Measurements from ENCODE around the gene GRIN3B. TPM values are rescaled to one million over a fixed set of nuclear protein-coding genes. Genes with fewer than 3 reads are reported as not detected.

GRIN3B gene
- total and polyA plus RNA-seq, 2 of the 4 experiments (the other 2 are of a cell fraction) = under 0.01 to 0.91 TPM

DNA sequence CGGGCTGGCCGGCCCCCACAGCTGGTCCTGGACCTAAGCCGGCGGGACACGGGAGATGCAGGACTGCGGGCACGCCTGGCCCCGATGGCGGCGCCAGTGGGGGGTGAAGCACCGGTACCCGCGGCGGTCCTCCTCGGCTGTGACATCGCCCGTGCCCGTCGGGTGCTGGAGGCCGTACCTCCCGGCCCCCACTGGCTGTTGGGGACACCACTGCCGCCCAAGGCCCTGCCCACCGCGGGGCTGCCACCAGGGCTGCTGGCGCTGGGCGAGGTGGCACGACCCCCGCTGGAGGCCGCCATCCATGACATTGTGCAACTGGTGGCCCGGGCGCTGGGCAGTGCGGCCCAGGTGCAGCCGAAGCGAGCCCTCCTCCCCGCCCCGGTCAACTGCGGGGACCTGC, 3.1 kb downstream of the GRIN3B start:
- in situ Hi-C loops (cut with MboI; ENCODE audit: low sequenced_read_pairs) (no loop called here), dilution Hi-C loops (cut with HindIII; ENCODE audit: low sequenced_read_pairs, unreplicated experiment) (no loop called here), intact Hi-C loops (cut with micrococcal nuclease) (no loop called here)
- TF ChIP-seq RCOR1 (IDR thresholded peaks at IDR 0.05; ENCODE audit: insufficient replicate concordance, low read length) = no peak
- no peak for TF ChIP-seq BHLHE40 (IDR thresholded peaks at IDR 0.05; ENCODE audit: low read depth, low read length)
- TF ChIP-seq NFE2L2 (IDR thresholded peaks at IDR 0.05; ENCODE audit: low read depth, low read length) = no peak
- TF ChIP-seq POLR2A (IDR thresholded peaks at IDR 0.05; ENCODE audit: low read depth, low read length) = no peak
- no peak for TF ChIP-seq RFX5 (IDR thresholded peaks at IDR 0.05; ENCODE audit: low read depth, low read length)
- no peak for TF ChIP-seq ELK1 (IDR thresholded peaks at IDR 0.05; ENCODE audit: borderline replicate concordance, low read depth, low read length)
- TF ChIP-seq MAFK (IDR thresholded peaks at IDR 0.05; ENCODE audit: low read depth, low read length) = no peak
- TF ChIP-seq CTCF (conservative IDR thresholded peaks at IDR 0.05; ENCODE audit: low read depth, low read length) = no peak
- TF ChIP-seq RAD21 (IDR thresholded peaks at IDR 0.05; ENCODE audit: low read length) = no peak
- TF ChIP-seq CHD1 (IDR thresholded peaks at IDR 0.05; ENCODE audit: low read depth, low read length) = no peak
- peaks cover under 1% of the 10 kb centered on the region; the same call in 1 of the 2 replicates for H3K4me1 ChIP-seq (ENCODE audit: control insufficient read depth, insufficient read depth, low read length)
- no peak overlapping the region for H3K4me2 ChIP-seq (ENCODE audit: low read depth, low read length)
- no peak overlapping the region for H3K14ac ChIP-seq (replicated peaks; ENCODE audit: low read depth, low read length)
- no peaks in the 10 kb centered on the region for H3K9me1 ChIP-seq (ENCODE audit: insufficient read depth, low read length)
- no peak overlapping the region for H4K8ac ChIP-seq (ENCODE audit: low read depth in 2 of 2, low read length in 2 of 2)
- H3K23ac ChIP-seq (ENCODE audit: low read depth, low read length) = no peak overlapping the region
- H2BK15ac ChIP-seq (ENCODE audit: low read depth, low read length) = no peak overlapping the region
- no peak overlapping the region for H3K4ac ChIP-seq (ENCODE audit: low read depth, low read length)
- H4K20me1 ChIP-seq (ENCODE audit: insufficient read depth, low read length) = peaks cover 14% of the 10 kb centered on the region; the same call in 1 of the 2 replicates
- no peak overlapping the region for H3K56ac ChIP-seq (ENCODE audit: extremely low read depth, insufficient read depth, low read length)
- H3K36me3 ChIP-seq (ENCODE audit: control insufficient read depth, insufficient read depth, low read length) = no peaks in the 10 kb centered on the region
- POLR2A ChIA-PET (ENCODE audit: unreplicated experiment) = no interaction called here
- no peak overlapping the region for H2AK9ac ChIP-seq (replicated peaks; ENCODE audit: low read depth, low read length, poor library complexity)
- no peak overlapping the region for H3K9ac ChIP-seq (ENCODE audit: low read depth, low read length)
- no peak overlapping the region for H3K4me3 ChIP-seq (ENCODE audit: insufficient read depth, low read depth, low read length)
- no peak overlapping the region for H2AK5ac ChIP-seq (ENCODE audit: low read depth, low read length)
- WGBS, 2 experiments (ENCODE audit: extremely low coverage in 2 of 2, insufficient read length in 1 of 2) = 89% methylated on average over 32 of the region's 37 CpGs; no CpG with 5 or more reads in 1 of the 2 experiments
- no peak overlapping the region for H2BK5ac ChIP-seq (ENCODE audit: low read depth, low read length, poor library complexity, severe bottlenecking)
- H3K18ac ChIP-seq (ENCODE audit: low read depth, low read length) = no peak overlapping the region
- no peak overlapping the region for H4K5ac ChIP-seq (ENCODE audit: low read depth, low read length)
- no peak for DNase-seq
- no peak overlapping the region for H2AFZ ChIP-seq (replicated peaks; ENCODE audit: low read length, poor library complexity)
- no TSS peak for BruUV-seq (replicated peaks)
- peaks cover 21% of the 10 kb centered on the region for H3K27me3 ChIP-seq (ENCODE audit: control insufficient read depth, insufficient read depth, low read length)
- H3K27ac ChIP-seq (ENCODE audit: insufficient read depth, low read length) = no peak overlapping the region
- H4K91ac ChIP-seq (ENCODE audit: insufficient read depth, low read depth, low read length) = no peak overlapping the region
- H3K9me3 ChIP-seq (ENCODE audit: control insufficient read depth, insufficient read depth, low read length) = no peaks in the 10 kb centered on the region
- H2BK120ac ChIP-seq (ENCODE audit: low read depth, low read length) = no peak overlapping the region
- H3K79me1 ChIP-seq (ENCODE audit: low read depth in 1 of 2, low read length in 2 of 2) = peaks cover 0 to 5% of the 10 kb centered on the region in 2 experiments; a peak in 2 of 4 replicates
- CTCF ChIA-PET = interaction anchor here (0.6 kb wide), 1 partner anchor 147 kb away, joined by 4 read pairs; no protein-coding TSS in a partner anchor
- no peak for ATAC-seq (ENCODE audit: low read depth)
- no peak overlapping the region for H2BK20ac ChIP-seq (ENCODE audit: low read depth, low read length)

Data from IMR-90 (cell line).